ENCODE data around the gene ZDHHC7.

DNA sequence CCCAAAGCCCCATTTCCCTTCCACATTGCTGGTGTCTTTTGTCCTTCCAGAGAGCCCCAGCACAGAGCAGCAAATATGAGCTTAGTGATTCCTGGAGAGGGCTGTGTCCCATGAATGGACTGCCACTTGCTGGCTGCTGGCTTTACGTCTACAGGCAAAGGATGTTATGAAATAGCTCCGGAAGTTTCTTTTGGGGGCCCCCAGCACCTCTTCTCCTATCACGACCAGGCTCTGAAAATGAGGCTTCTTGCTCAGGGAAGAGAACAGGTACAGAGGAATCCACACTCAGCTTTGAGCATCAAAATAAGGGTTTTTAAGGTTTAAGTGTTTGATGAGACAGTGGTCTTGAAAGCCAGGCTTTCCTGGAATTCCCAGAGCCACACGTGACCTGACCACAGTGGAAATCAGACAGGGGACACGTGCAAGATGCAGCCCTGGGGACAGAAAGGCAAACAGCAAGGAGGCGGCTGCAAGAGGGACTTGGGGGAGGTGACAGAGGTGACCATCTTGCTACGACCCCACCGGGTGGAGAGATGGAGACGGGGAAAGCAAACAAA, 58.1 kb downstream of the ZDHHC7 start:
- TF ChIP-seq SP1 (IDR thresholded peaks at IDR 0.05; ENCODE audit: low read depth, low read length) (no peak), RFX5 (IDR thresholded peaks at IDR 0.05; ENCODE audit: borderline replicate concordance, low read depth, low read length) (no peak), EZH2 (IDR thresholded peaks at IDR 0.05; ENCODE audit: low read depth, low read length, severe bottlenecking) (no peak), JUN (IDR thresholded peaks at IDR 0.05; ENCODE audit: low read depth, low read length) (no peak), CTCF (IDR thresholded peaks at IDR 0.05; ENCODE audit: control extremely low read depth in 1 of 3, insufficient read depth in 1 of 3, low read depth in 1 of 3, low read length in 3 of 3) (no peak), RBBP5 (IDR thresholded peaks at IDR 0.05; ENCODE audit: borderline replicate concordance, low read depth, low read length) (no peak), POLR2A (IDR thresholded peaks at IDR 0.05; ENCODE audit: control extremely low read depth in 1 of 2, low read depth in 2 of 2, low read length in 2 of 2) (no peak), JUND (IDR thresholded peaks at IDR 0.05; ENCODE audit: low read length) (no peak), KDM1A (IDR thresholded peaks at IDR 0.05; ENCODE audit: borderline replicate concordance, low read length) (no peak), HDAC6 (IDR thresholded peaks at IDR 0.05; ENCODE audit: low read depth, low read length) (no peak), BRCA1 (IDR thresholded peaks at IDR 0.05; ENCODE audit: low read depth, low read length) (no peak), HDAC2 (IDR thresholded peaks at IDR 0.05; ENCODE audit: borderline replicate concordance in 1 of 2, low read depth in 2 of 2, low read length in 2 of 2) (no peak)

All from H1 (cell line).